ENCODE data around the gene SENP1. TPM values are rescaled to one million over a fixed set of nuclear protein-coding genes. Genes with fewer than 3 reads are reported as not detected.
A peak's percentile ranks its signal among the peaks of the same experiment; 100 is the strongest.

Gene SENP1
- total RNA-seq, 1 experiment from 2014 or later: 28.8 TPM

DNA sequence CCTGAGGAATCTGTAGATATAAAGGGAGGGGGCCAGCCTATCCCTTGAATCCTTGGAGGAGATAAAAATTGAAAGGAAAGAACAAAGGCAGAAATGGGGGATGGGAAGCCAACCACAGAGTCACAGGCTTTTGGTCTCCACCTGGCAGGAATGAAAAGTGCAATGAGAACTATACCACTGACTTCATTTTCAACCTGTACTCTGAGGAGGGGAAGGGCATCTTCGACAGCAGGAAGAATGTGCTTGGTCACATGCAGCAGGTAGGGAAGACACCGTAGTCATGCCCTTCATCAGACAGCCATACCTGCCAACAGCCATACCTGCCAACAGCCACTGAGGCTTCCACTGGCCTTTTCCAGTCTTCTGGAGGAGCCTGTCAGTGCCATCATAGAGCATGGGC, 38.0 kb upstream of the SENP1 start:
- Histone ChIP-seq H2BK12ac (ENCODE audit: insufficient read length, low read depth, low read length) (no peak overlapping the region), H3K4me2 (ENCODE audit: insufficient read depth, insufficient read length, low read length) (no peak overlapping the region), H4K91ac (ENCODE audit: insufficient read length, low read depth, low read length) (no peak overlapping the region), H3K14ac (ENCODE audit: insufficient read depth, low read length) (no peak overlapping the region), H2AFZ (ENCODE audit: low read length) (no peak overlapping the region), H3K56ac (ENCODE audit: insufficient read length, low read depth, low read length) (no peak overlapping the region), H3K23ac (ENCODE audit: insufficient read length, low read depth, low read length) (no peak overlapping the region), H2BK20ac (ENCODE audit: low read depth, low read length, poor library complexity, severe bottlenecking) (no peak overlapping the region), H3K4me1 (ENCODE audit: insufficient read depth, low read length) (peaks cover 10% of the 10 kb centered on the region), H2BK120ac (ENCODE audit: low read depth, low read length, poor library complexity, severe bottlenecking) (no peak overlapping the region), H3K18ac (ENCODE audit: insufficient read length, low read depth, low read length) (no peak overlapping the region), H3T11ph (ENCODE audit: low read length) (no peak overlapping the region), H3K9ac (ENCODE audit: extremely low read depth, insufficient read length, low read length) (no peak overlapping the region), H3K27ac (ENCODE audit: insufficient read length, low read depth, low read length) (peak overlapping the region; percentile 83), H3K23me2 (ENCODE audit: insufficient read length, low read depth, low read length, poor library complexity, severe bottlenecking) (no peaks in the 10 kb centered on the region), H2AK5ac (ENCODE audit: insufficient read length, low read length) (no peak overlapping the region), H4K20me1 (ENCODE audit: control insufficient read depth, insufficient read depth, insufficient read length) (no peaks in the 10 kb centered on the region), H2BK15ac (ENCODE audit: low read depth, low read length) (no peak overlapping the region), H3K79me2 (ENCODE audit: insufficient read depth, low read length) (no peaks in the 10 kb centered on the region), H4K5ac (ENCODE audit: insufficient read length, low read depth, low read length) (no peak overlapping the region), H3K9me3 (ENCODE audit: control insufficient read depth, low read depth, low read length) (no peaks in the 10 kb centered on the region), H3K27me3 (ENCODE audit: insufficient read depth, low read length) (no peaks in the 10 kb centered on the region), H3K4ac (ENCODE audit: low read depth, low read length) (no peak overlapping the region), H2BK5ac (ENCODE audit: insufficient read length, low read length) (no peak overlapping the region), H3K79me1 (ENCODE audit: insufficient read depth, low read depth, low read length, poor library complexity, severe bottlenecking) (no peaks in the 10 kb centered on the region), H4K8ac (replicated peaks; ENCODE audit: insufficient read length, low read depth, low read length) (no peak overlapping the region)
- no CpG with 5 or more reads among the region's 2 CpGs for WGBS (ENCODE audit: extremely low coverage, insufficient read length, low lambda C conversion rate)
- H3K27me3 Mint-ChIP-seq (ENCODE audit: low read depth): no peaks in the 10 kb centered on the region
- TF ChIP-seq, protein P1, sequence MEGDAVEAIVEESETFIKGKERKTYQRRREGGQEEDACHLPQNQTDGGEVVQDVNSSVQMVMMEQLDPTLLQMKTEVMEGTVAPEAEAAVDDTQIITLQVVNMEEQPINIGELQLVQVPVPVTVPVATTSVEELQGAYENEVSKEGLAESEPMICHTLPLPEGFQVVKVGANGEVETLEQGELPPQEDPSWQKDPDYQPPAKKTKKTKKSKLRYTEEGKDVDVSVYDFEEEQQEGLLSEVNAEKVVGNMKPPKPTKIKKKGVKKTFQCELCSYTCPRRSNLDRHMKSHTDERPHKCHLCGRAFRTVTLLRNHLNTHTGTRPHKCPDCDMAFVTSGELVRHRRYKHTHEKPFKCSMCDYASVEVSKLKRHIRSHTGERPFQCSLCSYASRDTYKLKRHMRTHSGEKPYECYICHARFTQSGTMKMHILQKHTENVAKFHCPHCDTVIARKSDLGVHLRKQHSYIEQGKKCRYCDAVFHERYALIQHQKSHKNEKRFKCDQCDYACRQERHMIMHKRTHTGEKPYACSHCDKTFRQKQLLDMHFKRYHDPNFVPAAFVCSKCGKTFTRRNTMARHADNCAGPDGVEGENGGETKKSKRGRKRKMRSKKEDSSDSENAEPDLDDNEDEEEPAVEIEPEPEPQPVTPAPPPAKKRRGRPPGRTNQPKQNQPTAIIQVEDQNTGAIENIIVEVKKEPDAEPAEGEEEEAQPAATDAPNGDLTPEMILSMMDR (conservative IDR thresholded peaks at IDR 0.05): peak; percentile 36; the same call in 2 of the 3 replicates
- H3K27ac Mint-ChIP-seq: peak overlapping the region; percentile 84 to 93 (median 92)
- H3K4me3 Mint-ChIP-seq: peak overlapping the region in 1 of 2 experiments; percentile 8; a peak in 2 of 5 replicates
- H3K4me1 Mint-ChIP-seq: peaks cover 33 to 37% of the 10 kb centered on the region in 2 experiments
- no peaks in the 10 kb centered on the region for H3K9me3 Mint-ChIP-seq
- peaks cover 64 to 78% (median 77%) of the 10 kb centered on the region in 3 experiments for H3K36me3 Mint-ChIP-seq (ENCODE audit: insufficient read depth in 1 of 3, low read depth in 3 of 3)
- no peak for DNase-seq
